Aortic smooth muscle cell (primary cell): ENCODE results near the gene TGFB3. TPM values are rescaled to one million over a fixed set of nuclear protein-coding genes. Genes with fewer than 3 reads are reported as not detected.

Source experiments
- total RNA-seq: library from RNA; depleted of rRNA; stranded (reverse); fragments of >200 nt; gene quantifications from 2 replicates; pipeline ENCODE4 v1.2.3, GENCODE V29; 2014

The TGFB3 gene
- 12.3 and 12.7 TPM in 2 replicates for total RNA-seq

GRCh38 chr14:75981426-75982265 lies at the start of gene TGFB3:
Gene TGFB3 (minus strand): TSS chr14:75981995. CDS start chr14:75980893, 1,102 bp downstream.

GRCh38 chr14:75985618-75986438 lies 4.0 kb upstream of the TGFB3 start, which contains the start of gene IFT43:
Gene IFT43 (plus strand): TSS chr14:75985763. CDS start chr14:75985787, 24 bp downstream.

Other genes starting within 250 kb of the TGFB3 start
- gene IFT43, start 3.8 kb upstream of the TGFB3 start, total RNA-seq = 33.2 and 34.1 TPM in 2 replicates
- 48.4 and 51.7 TPM in 2 replicates for gene GPATCH2L, start 169.9 kb upstream of the TGFB3 start, total RNA-seq